ENCODE measurements around the gene SYT7.

DNA sequence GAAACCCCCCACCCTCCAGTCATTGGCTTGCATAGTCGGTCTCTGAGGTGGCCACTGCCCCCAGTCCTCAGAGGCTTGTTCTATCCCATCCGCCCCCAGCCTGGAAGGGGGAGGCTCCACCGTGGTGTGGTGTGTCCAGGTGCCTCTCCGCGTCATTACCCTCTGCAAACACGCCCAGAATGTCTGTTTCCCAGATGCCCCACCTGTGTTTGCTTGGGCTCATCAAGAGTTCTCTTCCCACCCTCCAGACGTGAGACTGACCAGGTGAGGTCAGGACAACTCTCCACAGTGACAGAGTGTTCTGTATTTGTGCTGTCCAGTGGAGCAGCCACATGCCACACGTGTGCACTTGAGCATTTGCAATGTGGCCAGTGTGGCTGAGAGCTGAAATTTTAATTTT, 47.5 kb downstream of the SYT7 start:
- TF ChIP-seq, protein P1, sequence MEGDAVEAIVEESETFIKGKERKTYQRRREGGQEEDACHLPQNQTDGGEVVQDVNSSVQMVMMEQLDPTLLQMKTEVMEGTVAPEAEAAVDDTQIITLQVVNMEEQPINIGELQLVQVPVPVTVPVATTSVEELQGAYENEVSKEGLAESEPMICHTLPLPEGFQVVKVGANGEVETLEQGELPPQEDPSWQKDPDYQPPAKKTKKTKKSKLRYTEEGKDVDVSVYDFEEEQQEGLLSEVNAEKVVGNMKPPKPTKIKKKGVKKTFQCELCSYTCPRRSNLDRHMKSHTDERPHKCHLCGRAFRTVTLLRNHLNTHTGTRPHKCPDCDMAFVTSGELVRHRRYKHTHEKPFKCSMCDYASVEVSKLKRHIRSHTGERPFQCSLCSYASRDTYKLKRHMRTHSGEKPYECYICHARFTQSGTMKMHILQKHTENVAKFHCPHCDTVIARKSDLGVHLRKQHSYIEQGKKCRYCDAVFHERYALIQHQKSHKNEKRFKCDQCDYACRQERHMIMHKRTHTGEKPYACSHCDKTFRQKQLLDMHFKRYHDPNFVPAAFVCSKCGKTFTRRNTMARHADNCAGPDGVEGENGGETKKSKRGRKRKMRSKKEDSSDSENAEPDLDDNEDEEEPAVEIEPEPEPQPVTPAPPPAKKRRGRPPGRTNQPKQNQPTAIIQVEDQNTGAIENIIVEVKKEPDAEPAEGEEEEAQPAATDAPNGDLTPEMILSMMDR (IDR thresholded peaks at IDR 0.05; ENCODE audit: control extremely low read depth in 1 of 3, insufficient read depth in 1 of 3, low read depth in 1 of 3, low read length in 3 of 3), result no peak
- no peak for TF ChIP-seq SUZ12 (IDR thresholded peaks at IDR 0.05; ENCODE audit: low read length)
- TF ChIP-seq POLR2AphosphoS5 (IDR thresholded peaks at IDR 0.05; ENCODE audit: low read depth, low read length), result no peak
- no peak for TF ChIP-seq YY1 (IDR thresholded peaks at IDR 0.05; ENCODE audit: low read depth, low read length)
- no peak for TF ChIP-seq POLR2A (IDR thresholded peaks at IDR 0.05; ENCODE audit: control extremely low read depth in 1 of 2, low read depth in 2 of 2, low read length in 2 of 2)
- no peak for TF ChIP-seq PHF8 (conservative IDR thresholded peaks at IDR 0.05; ENCODE audit: low read depth, low read length)
- TF ChIP-seq EGR1 (IDR thresholded peaks at IDR 0.05; ENCODE audit: borderline replicate concordance, low read depth, low read length), result no peak
- no peak for TF ChIP-seq CEBPB (IDR thresholded peaks at IDR 0.05; ENCODE audit: low read depth, low read length)
- TF ChIP-seq CBX8 (IDR thresholded peaks at IDR 0.05; ENCODE audit: borderline replicate concordance, low read depth, low read length), result no peak
- TF ChIP-seq RAD21 (IDR thresholded peaks at IDR 0.05 in 1 of 2, conservative IDR thresholded peaks at IDR 0.05 in 1 of 2; ENCODE audit: low read depth in 2 of 2, low read length in 2 of 2), result no peak
- TF ChIP-seq SIRT6 (IDR thresholded peaks at IDR 0.05; ENCODE audit: low read length), result no peak
- no peak for TF ChIP-seq RFX5 (IDR thresholded peaks at IDR 0.05; ENCODE audit: borderline replicate concordance, low read depth, low read length)

Data from H1 (cell line).